ENCODE measurements around the gene ANXA9. TPM values are rescaled to one million over a fixed set of nuclear protein-coding genes. Genes with fewer than 3 reads are reported as not detected.

The ANXA9 gene
- total RNA-seq, 1 donor from 2014 or later = not detected

DNA sequence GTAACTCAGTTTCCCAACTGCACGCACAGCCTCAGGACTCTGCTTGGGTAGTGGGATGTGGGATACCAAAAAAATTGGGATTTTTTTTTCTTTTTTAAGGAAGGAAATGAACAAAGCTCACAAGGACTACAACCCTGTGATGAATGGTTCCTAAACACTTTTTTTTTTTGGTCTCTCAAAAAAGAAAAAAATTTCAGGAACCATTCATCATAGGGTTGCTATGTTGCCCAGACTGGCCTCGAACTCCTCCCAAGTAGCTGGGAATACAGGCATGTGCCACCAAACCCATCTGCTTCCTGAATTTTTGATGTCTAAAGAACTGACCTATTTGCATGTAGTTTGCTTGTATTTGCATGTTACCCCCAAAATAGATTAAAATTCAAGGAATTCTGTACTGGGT, 17.8 kb downstream of the ANXA9 start:
- Mint-ChIP-seq H3K27me3 (ENCODE audit: low read depth) (no peaks in the 10 kb centered on the region), H3K9me3 (no peaks in the 10 kb centered on the region), H3K4me3 (no peak overlapping the region), H3K27ac (ENCODE audit: unreplicated experiment) (no peak overlapping the region), H3K36me3 (ENCODE audit: low read depth) (no peaks in the 10 kb centered on the region), H3K4me1 (peaks cover 20% of the 10 kb centered on the region)
- TF ChIP-seq, protein P1, sequence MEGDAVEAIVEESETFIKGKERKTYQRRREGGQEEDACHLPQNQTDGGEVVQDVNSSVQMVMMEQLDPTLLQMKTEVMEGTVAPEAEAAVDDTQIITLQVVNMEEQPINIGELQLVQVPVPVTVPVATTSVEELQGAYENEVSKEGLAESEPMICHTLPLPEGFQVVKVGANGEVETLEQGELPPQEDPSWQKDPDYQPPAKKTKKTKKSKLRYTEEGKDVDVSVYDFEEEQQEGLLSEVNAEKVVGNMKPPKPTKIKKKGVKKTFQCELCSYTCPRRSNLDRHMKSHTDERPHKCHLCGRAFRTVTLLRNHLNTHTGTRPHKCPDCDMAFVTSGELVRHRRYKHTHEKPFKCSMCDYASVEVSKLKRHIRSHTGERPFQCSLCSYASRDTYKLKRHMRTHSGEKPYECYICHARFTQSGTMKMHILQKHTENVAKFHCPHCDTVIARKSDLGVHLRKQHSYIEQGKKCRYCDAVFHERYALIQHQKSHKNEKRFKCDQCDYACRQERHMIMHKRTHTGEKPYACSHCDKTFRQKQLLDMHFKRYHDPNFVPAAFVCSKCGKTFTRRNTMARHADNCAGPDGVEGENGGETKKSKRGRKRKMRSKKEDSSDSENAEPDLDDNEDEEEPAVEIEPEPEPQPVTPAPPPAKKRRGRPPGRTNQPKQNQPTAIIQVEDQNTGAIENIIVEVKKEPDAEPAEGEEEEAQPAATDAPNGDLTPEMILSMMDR (conservative IDR thresholded peaks at IDR 0.05) = no peak
- DNase-seq (ENCODE audit: low read depth, low spot score) = no peak

DNA sequence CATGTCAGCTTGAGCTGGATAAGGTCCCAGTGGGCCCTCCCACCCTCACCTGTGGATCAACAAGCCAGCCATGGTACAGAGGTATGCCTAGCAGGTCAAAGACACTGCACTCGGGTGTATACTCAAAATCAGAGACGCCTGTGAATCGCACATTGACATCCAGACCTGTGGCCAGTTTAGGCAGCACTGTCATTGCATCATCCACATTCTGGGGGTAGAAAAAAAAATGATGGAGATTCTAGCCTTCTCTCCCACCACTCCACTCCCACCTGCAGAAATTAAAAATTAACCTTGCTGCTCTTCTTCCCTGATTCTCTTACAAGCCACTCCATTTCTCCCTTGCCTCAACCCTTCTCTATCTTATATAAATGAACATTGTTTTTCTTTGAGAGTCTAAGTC, 18.3 kb downstream of the ANXA9 start:
- H3K4me3 Mint-ChIP-seq = no peak overlapping the region
- TF ChIP-seq, protein P1 (conservative IDR thresholded peaks at IDR 0.05) = no peak
- H3K27me3 Mint-ChIP-seq (ENCODE audit: low read depth) = no peaks in the 10 kb centered on the region
- H3K9me3 Mint-ChIP-seq = no peaks in the 10 kb centered on the region
- H3K36me3 Mint-ChIP-seq (ENCODE audit: low read depth) = no peaks in the 10 kb centered on the region
- no peak overlapping the region for H3K27ac Mint-ChIP-seq (ENCODE audit: unreplicated experiment)
- no peak for DNase-seq (ENCODE audit: low read depth, low spot score)
- H3K4me1 Mint-ChIP-seq = peaks cover 22% of the 10 kb centered on the region

DNA sequence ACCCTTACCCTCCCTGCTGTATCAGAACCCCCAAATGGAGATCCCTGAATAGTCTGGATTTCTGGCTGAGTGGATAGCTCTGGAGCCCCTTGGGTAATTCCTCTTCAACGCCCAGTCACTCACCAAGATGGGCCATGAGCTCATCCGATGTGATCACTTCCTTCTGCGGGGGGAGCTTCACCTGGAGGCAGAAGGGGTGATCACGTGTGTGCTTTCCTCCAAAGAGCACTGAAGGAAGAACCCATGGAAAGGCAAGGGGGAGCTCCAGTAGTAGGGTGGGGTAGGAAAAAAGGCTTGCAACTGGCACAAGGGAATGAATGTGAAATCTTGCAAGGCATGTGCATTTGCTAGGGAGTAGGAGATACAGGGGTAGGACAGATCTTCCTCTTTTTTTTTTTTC, 19.5 kb downstream of the ANXA9 start:
- H3K4me3 Mint-ChIP-seq = no peak overlapping the region
- H3K27ac Mint-ChIP-seq (ENCODE audit: unreplicated experiment) = no peak overlapping the region
- DNase-seq (ENCODE audit: low read depth, low spot score) = no peak
- H3K4me1 Mint-ChIP-seq = peaks cover 27% of the 10 kb centered on the region
- TF ChIP-seq, protein P1 (conservative IDR thresholded peaks at IDR 0.05) = no peak
- H3K36me3 Mint-ChIP-seq (ENCODE audit: low read depth) = no peaks in the 10 kb centered on the region
- no peaks in the 10 kb centered on the region for H3K27me3 Mint-ChIP-seq (ENCODE audit: low read depth)
- H3K9me3 Mint-ChIP-seq = no peaks in the 10 kb centered on the region

DNA sequence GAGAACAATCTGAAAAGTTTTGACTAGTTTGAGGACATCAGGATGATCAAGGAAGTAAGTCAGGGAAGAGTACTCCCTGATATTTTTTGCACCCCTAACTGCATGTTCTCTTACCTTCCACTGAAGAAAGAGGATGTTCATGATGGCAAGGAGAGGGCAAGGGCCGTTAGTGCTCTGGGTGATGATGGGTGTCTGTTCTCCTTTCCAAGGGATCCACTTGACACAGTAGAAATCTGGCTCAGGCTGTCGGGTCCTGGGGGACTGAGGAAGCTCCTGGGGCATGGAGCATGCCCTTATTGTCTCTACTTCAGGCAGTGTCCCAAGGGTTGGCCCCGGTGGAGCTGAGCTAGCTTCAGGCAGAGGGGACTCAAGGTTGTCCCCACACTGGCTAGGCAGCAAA, 20.0 kb downstream of the ANXA9 start:
- TF ChIP-seq, protein P1 (conservative IDR thresholded peaks at IDR 0.05) = no peak
- DNase-seq (ENCODE audit: low read depth, low spot score) = no peak
- H3K9me3 Mint-ChIP-seq = no peaks in the 10 kb centered on the region
- H3K27me3 Mint-ChIP-seq (ENCODE audit: low read depth) = no peaks in the 10 kb centered on the region
- peaks cover 32% of the 10 kb centered on the region for H3K4me1 Mint-ChIP-seq
- H3K4me3 Mint-ChIP-seq = no peak overlapping the region
- H3K27ac Mint-ChIP-seq (ENCODE audit: unreplicated experiment) = no peak overlapping the region
- no peaks in the 10 kb centered on the region for H3K36me3 Mint-ChIP-seq (ENCODE audit: low read depth)

DNA sequence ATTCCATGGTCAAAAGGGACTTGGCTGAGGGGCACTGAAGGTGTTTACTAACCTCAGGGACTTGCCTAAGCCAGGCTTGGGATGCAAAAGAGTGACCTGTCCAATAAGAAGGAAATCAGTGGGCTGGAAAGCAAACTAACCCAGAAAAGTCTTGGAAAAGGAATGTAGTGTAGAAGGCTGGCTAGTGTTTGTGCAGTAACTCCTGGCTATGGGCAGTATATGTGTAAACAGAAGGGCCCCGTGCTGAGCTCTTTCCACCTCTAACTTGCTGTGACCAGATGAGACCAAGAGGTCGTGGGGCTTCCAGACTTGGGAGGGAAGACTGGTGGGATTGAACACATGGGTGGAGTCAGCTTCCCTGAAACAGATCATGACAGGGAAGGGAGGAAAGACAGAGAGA, 20.5 kb downstream of the ANXA9 start:
- TF ChIP-seq, protein P1 (conservative IDR thresholded peaks at IDR 0.05) = no peak
- no peaks in the 10 kb centered on the region for H3K9me3 Mint-ChIP-seq
- H3K4me3 Mint-ChIP-seq = peak overlapping the region; percentile 20
- peaks cover 38% of the 10 kb centered on the region for H3K4me1 Mint-ChIP-seq
- H3K36me3 Mint-ChIP-seq (ENCODE audit: low read depth) = no peaks in the 10 kb centered on the region
- no peak for DNase-seq (ENCODE audit: low read depth, low spot score)
- no peaks in the 10 kb centered on the region for H3K27me3 Mint-ChIP-seq (ENCODE audit: low read depth)
- H3K27ac Mint-ChIP-seq (ENCODE audit: unreplicated experiment) = no peak overlapping the region

DNA sequence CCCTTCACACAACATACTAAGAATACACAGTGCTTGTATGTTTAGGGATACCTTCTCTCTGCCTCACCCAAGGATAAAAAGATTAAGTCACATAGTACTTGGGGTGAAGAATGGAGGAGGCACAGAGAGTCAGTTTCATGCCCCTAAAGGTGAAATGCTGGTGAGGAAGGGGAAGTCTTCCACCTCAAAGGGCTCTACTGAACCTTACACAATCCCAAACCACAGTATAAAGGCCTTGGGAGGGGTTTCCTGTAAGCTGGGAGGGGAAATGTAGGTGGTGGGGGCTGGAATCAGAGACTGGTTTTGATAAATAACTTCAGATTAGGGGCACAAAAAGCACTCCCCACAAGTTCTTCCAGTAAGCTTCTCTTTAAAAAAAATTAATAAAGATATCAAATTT, 21.1 kb downstream of the ANXA9 start:
- H3K4me3 Mint-ChIP-seq = peak overlapping the region; percentile 20
- peaks cover 43% of the 10 kb centered on the region for H3K4me1 Mint-ChIP-seq
- no peaks in the 10 kb centered on the region for H3K27me3 Mint-ChIP-seq (ENCODE audit: low read depth)
- no peaks in the 10 kb centered on the region for H3K36me3 Mint-ChIP-seq (ENCODE audit: low read depth)
- TF ChIP-seq, protein P1 (conservative IDR thresholded peaks at IDR 0.05) = no peak
- H3K9me3 Mint-ChIP-seq = no peaks in the 10 kb centered on the region
- no peak for DNase-seq (ENCODE audit: low read depth, low spot score)
- H3K27ac Mint-ChIP-seq (ENCODE audit: unreplicated experiment) = no peak overlapping the region
